B cell (primary cell): Measurements from ENCODE around the gene AP5M1. TPM values are rescaled to one million over a fixed set of nuclear protein-coding genes. Genes with fewer than 3 reads are reported as not detected.
"Not testable (repeated sequence)": the region's sequence is repeated elsewhere in the genome, so short reads cannot be mapped to it uniquely, and the experiment has no call there.

ENCODE experiments used
- ATAC-seq: fragments of 200-7000 bp; cut with Tn5 transposase; one replicate; pipeline ENCODE4 v1.10.0; 2021; ENCODE audit warnings: low read depth, mild to moderate bottlenecking, moderate number of reproducible peaks, moderate library complexity
- CTCF ChIA-PET: fragments of 350-600 bp; sonication (Branson Sonifier 250); formaldehyde crosslinking; loops from one replicate; lab custom pipeline; 2021; ENCODE audit warnings: antibody characterized with exemption, inconsistent platforms; lab: Charles Lee
- POLR2A ChIA-PET: fragments of 350-600 bp; sonication (Branson Sonifier 250); formaldehyde crosslinking; loops from one replicate; lab custom pipeline; 2021; ENCODE audit warnings: antibody characterized with exemption; lab: Charles Lee
- DNase-seq: peaks from one replicate; pipeline ENCODE4 v3.0.0; 2013
- H2AFZ ChIP-seq: 2 replicates; pipeline ENCODE4 v1.6.1; 2012; ENCODE audit warnings: mild to moderate bottlenecking, low read depth, low read length; ENCODE audit not compliant: insufficient read depth, poor library complexity, severe bottlenecking
- H3K27ac ChIP-seq, 2 donors: 1 replicate in 1 of 2; 2 replicates in 1 of 2; pipeline ENCODE4 v1.5.1; 2012 to 2013; ENCODE audit warnings: low read length in 2 of 2, mild to moderate bottlenecking in 2 of 2, moderate library complexity in 1 of 2
- H3K27me3 ChIP-seq, 4 experiments: fragments of 200-600 bp in 1 of 4; sonication (generic) in 1 of 4; replicated peaks in 1 of 4; 1 replicate in 2 of 4; 2 replicates in 2 of 4; pipeline versions ENCODE4 v1.6.1 to v1.7.0; 2013 to 2016; ENCODE audit warnings: low read length in 3 of 4, mild to moderate bottlenecking in 2 of 4, mixed read lengths in 1 of 4, moderate library complexity in 1 of 4; ENCODE audit not compliant: insufficient read depth in 4 of 4, control insufficient read depth in 3 of 4; ENCODE audit errors: control extremely low read depth in 1 of 4
- H3K36me3 ChIP-seq, 2 experiments: replicated peaks in 1 of 2; 1 replicate in 1 of 2; 2 replicates in 1 of 2; pipeline versions ENCODE4 v1.6.1 to v1.7.1; 2013; ENCODE audit warnings: low read length in 1 of 2; ENCODE audit not compliant: insufficient read depth in 2 of 2, control insufficient read depth in 1 of 2; ENCODE audit errors: control extremely low read depth in 1 of 2, extremely low read depth in 1 of 2
- H3K4me1 ChIP-seq, 2 donors: fragments of 200-600 bp in 1 of 2; sonication (generic) in 1 of 2; 1 replicate in 1 of 2; 2 replicates in 1 of 2; pipeline versions ENCODE4 v1.5.1 to v1.6.1; 2013 to 2017; ENCODE audit warnings: low read length in 2 of 2; ENCODE audit not compliant: control insufficient read depth in 2 of 2, insufficient read depth in 2 of 2
- H3K4me2 ChIP-seq: replicated peaks from 2 replicates; pipeline ENCODE3; 2012; ENCODE audit warnings: mild to moderate bottlenecking, low read depth, low read length; ENCODE audit not compliant: poor library complexity, severe bottlenecking
- H3K4me3 ChIP-seq, 5 experiments: fragments of 200-600 bp in 1 of 5; sonication (generic) in 1 of 5; 1 replicate in 3 of 5; 2 replicates in 2 of 5; pipeline versions ENCODE4 v1.5.1 to v1.7.0; 2011 to 2016; ENCODE audit warnings: low read length in 4 of 5, mild to moderate bottlenecking in 4 of 5, low read depth in 2 of 5, control low read depth in 1 of 5, moderate library complexity in 1 of 5; ENCODE audit not compliant: insufficient read depth in 1 of 5; ENCODE audit errors: control extremely low read depth in 1 of 5, extremely low read depth in 1 of 5
- H3K79me2 ChIP-seq: fragments of 200-600 bp; sonication (generic); one replicate; pipeline ENCODE4 v1.6.0; 2016; ENCODE audit warnings: low read length; ENCODE audit not compliant: control insufficient read depth, insufficient read depth
- H3K9ac ChIP-seq: fragments of 200-600 bp; sonication (generic); 2 replicates; pipeline ENCODE4 v1.6.1; 2017; ENCODE audit warnings: mild to moderate bottlenecking, low read length, moderate library complexity
- H3K9me3 ChIP-seq, 3 donors: one replicate each; pipeline versions ENCODE4 v1.6.1 to v1.7.1; 2013; ENCODE audit warnings: low read length in 2 of 3; ENCODE audit not compliant: control insufficient read depth in 2 of 3, insufficient read depth in 1 of 3; ENCODE audit errors: control extremely low read depth in 1 of 3
- H4K20me1 ChIP-seq: 2 replicates; pipeline ENCODE4 v1.6.0; 2012; ENCODE audit warnings: mild to moderate bottlenecking, low read length; ENCODE audit not compliant: insufficient read depth, control insufficient read depth, poor library complexity, severe bottlenecking
- H3K27ac Mint-ChIP-seq: one replicate; pipeline ENCODE4 v1.8.0; 2021; ENCODE audit warnings: mixed read lengths
- H3K27me3 Mint-ChIP-seq: one replicate; pipeline ENCODE4 v1.8.0; 2021; ENCODE audit warnings: mixed read lengths
- H3K4me1 Mint-ChIP-seq: one replicate; pipeline ENCODE4 v1.8.0; 2021; ENCODE audit warnings: mixed read lengths
- H3K4me3 Mint-ChIP-seq: one replicate; pipeline ENCODE4 v1.8.0; 2021; ENCODE audit warnings: mixed read lengths
- H3K9me3 Mint-ChIP-seq: one replicate; pipeline ENCODE4 v1.8.0; 2022; ENCODE audit warnings: mixed read lengths; ENCODE audit not compliant: insufficient read depth
- CTCF ChIP-seq: fragments of 200-600 bp; IDR thresholded peaks from one replicate; pipeline ENCODE4 v1.8.0; 2022; ENCODE audit warnings: antibody characterized with exemption, mild to moderate bottlenecking
- EZH2 ChIP-seq: IDR thresholded peaks from 2 replicates; pipeline ENCODE4 v1.6.1; 2012; ENCODE audit warnings: borderline replicate concordance, low read depth, mild to moderate bottlenecking, moderate library complexity, low read length; ENCODE audit not compliant: insufficient read depth, poor library complexity, severe bottlenecking
- WGBS: methylation state at CpG from one replicate; pipeline ENCODE4 v1.1.5; 2013; ENCODE audit warnings: missing lambda C conversion rate; ENCODE audit not compliant: insufficient coverage; 5-methylcytosine and 5-hydroxymethylcytosine counted together
- intact Hi-C: fragments of 100-400 bp; cut with micrococcal nuclease; formaldehyde crosslinking; loops from one replicate; pipeline ENCODE4 v1.10.0; 2022
- polyA plus RNA-seq: library from polyadenylated mRNA; depleted of rRNA; stranded (reverse); fragments of >200 nt; gene quantifications from 2 replicates; pipeline ENCODE4 v1.2.3, GENCODE V29; 2012
- total RNA-seq, 2 donors: library from RNA; stranded (reverse); fragments of 120-200 nt in 1 of 2; gene quantifications; 1 replicate in 1 of 2; 2 replicates in 1 of 2; pipeline versions ENCODE4 v1.2.3 to v1.2.4, GENCODE V29; 2013 to 2022

AP5M1 gene
- total and polyA plus RNA-seq, 2 donors (not counting 1 experiment from before 2014, with no cell fraction given), result 14.5 to 53.6 TPM

- H3K4me2 ChIP-seq, result no peak overlapping the region
- ChIA-PET POLR2A (no interaction called here), CTCF (no interaction called here)
- no peak overlapping the region for H3K27ac ChIP-seq
- intact Hi-C loops, result no loop called here
- H2AFZ ChIP-seq, result no peak overlapping the region
- no peak overlapping the region for H3K4me3 Mint-ChIP-seq
- no peak for TF ChIP-seq EZH2
- no peak for TF ChIP-seq CTCF
- no peaks in the 10 kb centered on the region for H3K79me2 ChIP-seq
- H3K9me3 Mint-ChIP-seq, result no peaks in the 10 kb centered on the region
- H3K4me1 Mint-ChIP-seq, result peaks cover 10% of the 10 kb centered on the region
- H3K27me3 ChIP-seq, result no peaks in the 10 kb centered on the region
- H3K4me1 ChIP-seq, result peaks cover 5 to 7% of the 10 kb centered on the region in 2 donors
- no peak overlapping the region for H3K27ac Mint-ChIP-seq
- DNase-seq, result no peak
- no peaks in the 10 kb centered on the region for H3K27me3 Mint-ChIP-seq
- H3K9me3 ChIP-seq, result peaks cover 0 to 8% (median 0%) of the 10 kb centered on the region in 3 donors
- H3K9ac ChIP-seq, result no peak overlapping the region
- H3K36me3 ChIP-seq, result no peaks in the 10 kb centered on the region
- no peak overlapping the region for H3K4me3 ChIP-seq
- ATAC-seq, result no peak
- H4K20me1 ChIP-seq, result no peaks in the 10 kb centered on the region
Measured at GRCh38 chr14:57329833-57330232, 61.1 kb downstream of the AP5M1 start.

- H3K36me3 ChIP-seq, H3K9ac ChIP-seq, H3K27me3 ChIP-seq, intact Hi-C loops, ATAC-seq, POLR2A ChIA-PET, DNase-seq, H3K79me2 ChIP-seq, H3K27me3 Mint-ChIP-seq, H3K4me3 ChIP-seq, H3K4me1 ChIP-seq, H2AFZ ChIP-seq, H3K27ac Mint-ChIP-seq, H3K9me3 Mint-ChIP-seq, H3K4me1 Mint-ChIP-seq, H3K4me2 ChIP-seq, H3K4me3 Mint-ChIP-seq, H4K20me1 ChIP-seq, H3K27ac ChIP-seq: not testable (repeated sequence)
- peaks cover 0 to 23% (median 10%) of the 10 kb centered on the region in 3 donors for H3K9me3 ChIP-seq
- no CpG with 5 or more reads among the region's 4 CpGs for WGBS
- CTCF ChIA-PET, result interaction anchor here (1.0 to 1.6 kb wide), 2 partner anchors 17 to 37 kb away, joined by 3 read pairs; no protein-coding TSS in a partner anchor
Measured at GRCh38 chr14:57332475-57332874, 63.7 kb downstream of the AP5M1 start.

- H3K27ac Mint-ChIP-seq, H3K9me3 Mint-ChIP-seq, CTCF ChIA-PET: not testable (repeated sequence)
Measured at GRCh38 chr14:57333726-57334125, 65.0 kb downstream of the AP5M1 start.

More at GRCh38 chr14:57333726-57334125, 65.0 kb downstream of the AP5M1 start:
- H3K27me3 Mint-ChIP-seq, H2AFZ ChIP-seq, H3K27ac ChIP-seq, ATAC-seq, H3K4me3 Mint-ChIP-seq, intact Hi-C loops, H4K20me1 ChIP-seq, H3K36me3 ChIP-seq, H3K27me3 ChIP-seq, H3K4me3 ChIP-seq, H3K4me1 Mint-ChIP-seq, DNase-seq, H3K4me2 ChIP-seq, POLR2A ChIA-PET, H3K79me2 ChIP-seq, H3K4me1 ChIP-seq, H3K9ac ChIP-seq: not testable (repeated sequence)
- no CpG with 5 or more reads among the region's 31 CpGs for WGBS
- peaks cover 0 to 23% (median 10%) of the 10 kb centered on the region in 3 donors for H3K9me3 ChIP-seq
